Measurements from ENCODE around the gene SLU7. TPM values are rescaled to one million over a fixed set of nuclear protein-coding genes. Genes with fewer than 3 reads are reported as not detected.

Gene SLU7
- polyA plus RNA-seq, 1 of the 3 experiments (the other 2 are of a cell fraction), result 22.3 TPM

GRCh38 chr5:160353379-160353778 lies 65.5 kb downstream of the SLU7 start:
- Histone ChIP-seq H3K9me2 (no peaks in the 10 kb centered on the region), H3K79me2 (ENCODE audit: insufficient read depth) (no peaks in the 10 kb centered on the region), H3K4me3 (ENCODE audit: low read depth in 2 of 2, low read length in 1 of 2) (no peak overlapping the region), H3K27me3 (ENCODE audit: insufficient read depth) (no peaks in the 10 kb centered on the region), H3K4me2 (no peak overlapping the region), H4K20me1 (ENCODE audit: insufficient read depth) (no peaks in the 10 kb centered on the region), H3K36me3 (replicated peaks in 1 of 2; ENCODE audit: control insufficient read depth in 1 of 2, insufficient read depth in 2 of 2, low read length in 1 of 2) (no peaks in the 10 kb centered on the region), H3K9me3 (no peaks in the 10 kb centered on the region), H3K9ac (no peak overlapping the region), H2AFZ (ENCODE audit: low read depth) (no peak overlapping the region), H3K4me1 (ENCODE audit: control insufficient read depth in 1 of 2, insufficient read depth in 2 of 2, low read depth in 1 of 2, low read length in 1 of 2) (no peaks in the 10 kb centered on the region), H3F3A (replicated peaks; ENCODE audit: insufficient read depth) (no peaks in the 10 kb centered on the region), H3K27ac (ENCODE audit: low read depth in 2 of 2, low read length in 1 of 2) (no peak overlapping the region)
- CTCF ChIA-PET, result no interaction called here
- TF ChIP-seq PBX3 (IDR thresholded peaks at IDR 0.05) (peak; percentile 36; the same call in 1 of the 2 replicates), USF2 (IDR thresholded peaks at IDR 0.05; ENCODE audit: borderline replicate concordance, low read depth, low read length) (no peak)
- POLR2A ChIA-PET, result interaction anchor here (0.6 kb wide), 1 partner anchor 40 kb away, joined by 4 read pairs; no protein-coding TSS in a partner anchor
- 91% methylated on average over 8 of the region's 8 CpGs for WGBS (ENCODE audit: low lambda C conversion rate)
- DNase-seq, result no peak

GRCh38 chr5:160352308-160352707 lies 66.6 kb downstream of the SLU7 start:
- Histone ChIP-seq H3K4me1 (ENCODE audit: control insufficient read depth in 1 of 2, insufficient read depth in 2 of 2, low read depth in 1 of 2, low read length in 1 of 2) (no peaks in the 10 kb centered on the region), H3K9me3 (no peaks in the 10 kb centered on the region), H3K4me3 (ENCODE audit: low read depth in 2 of 2, low read length in 1 of 2) (no peak overlapping the region), H3K9me2 (no peaks in the 10 kb centered on the region), H3K27ac (ENCODE audit: low read depth in 2 of 2, low read length in 1 of 2) (no peak overlapping the region), H3F3A (replicated peaks; ENCODE audit: insufficient read depth) (no peaks in the 10 kb centered on the region), H3K4me2 (no peak overlapping the region), H4K20me1 (ENCODE audit: insufficient read depth) (no peaks in the 10 kb centered on the region), H3K9ac (no peak overlapping the region), H2AFZ (ENCODE audit: low read depth) (no peak overlapping the region), H3K36me3 (replicated peaks in 1 of 2; ENCODE audit: control insufficient read depth in 1 of 2, insufficient read depth in 2 of 2, low read length in 1 of 2) (no peaks in the 10 kb centered on the region), H3K27me3 (ENCODE audit: insufficient read depth) (no peaks in the 10 kb centered on the region), H3K79me2 (ENCODE audit: insufficient read depth) (no peaks in the 10 kb centered on the region)
- POLR2A ChIA-PET, result no interaction called here
- CTCF ChIA-PET, result interaction anchor here (1.0 to 2.8 kb wide), 3 partner anchors 109 to 331 kb away, joined by 3 to 13 read pairs (median 5); no protein-coding TSS in a partner anchor
- TF ChIP-seq REST (IDR thresholded peaks at IDR 0.05; ENCODE audit: low read depth, low read length) (no peak), RXRA (IDR thresholded peaks at IDR 0.05; ENCODE audit: borderline replicate concordance, low read depth) (no peak), FOXM1 (IDR thresholded peaks at IDR 0.05; ENCODE audit: low read depth) (no peak), MAX (IDR thresholded peaks at IDR 0.05; ENCODE audit: low read depth) (no peak), CTCF (IDR thresholded peaks at IDR 0.05) (no peak), FOSL2 (IDR thresholded peaks at IDR 0.05; ENCODE audit: borderline replicate concordance, low read depth) (no peak), IRF3 (IDR thresholded peaks at IDR 0.05; ENCODE audit: low read depth, low read length) (no peak), TCF12 (IDR thresholded peaks at IDR 0.05) (no peak), MXI1 (IDR thresholded peaks at IDR 0.05; ENCODE audit: low read depth, low read length) (no peak), ELF1 (IDR thresholded peaks at IDR 0.05) (no peak)
- DNase-seq, result no peak
- 91% methylated on average over 4 of the region's 4 CpGs for WGBS (ENCODE audit: low lambda C conversion rate)
